HG03520 (cell line): Measurements from ENCODE around the gene PDXK.

ENCODE experiments used
- ATAC-seq: cut with Tn5 transposase; IDR thresholded peaks from one replicate; pipeline ENCODE4 v1.9.1; 2021; ENCODE audit warnings: mild to moderate bottlenecking, moderate library complexity; ENCODE audit not compliant: unreplicated experiment

PDXK gene

GRCh38 chr21:43740497-43741156 lies 21.7 kb downstream of the PDXK start:
- ATAC-seq = no peak

- no peak for ATAC-seq
Measured at GRCh38 chr21:43741423-43742096, 22.6 kb downstream of the PDXK start.

- ATAC-seq = no peak
Measured at GRCh38 chr21:43743947-43744346, 25.0 kb downstream of the PDXK start.

- no peak for ATAC-seq
Measured at GRCh38 chr21:43744725-43745124, 25.8 kb downstream of the PDXK start.

- ATAC-seq = no peak
Measured at GRCh38 chr21:43745772-43746517, 27.0 kb downstream of the PDXK start.

- ATAC-seq = no peak
Measured at GRCh38 chr21:43748622-43749021, 29.7 kb downstream of the PDXK start.

GRCh38 chr21:43749651-43750262 lies 30.8 kb downstream of the PDXK start:
- no peak for ATAC-seq

GRCh38 chr21:43750339-43751033 lies 31.6 kb downstream of the PDXK start:
- no peak for ATAC-seq

- no peak for ATAC-seq
Measured at GRCh38 chr21:43751955-43752591, 33.1 kb downstream of the PDXK start.

- ATAC-seq = no peak
Measured at GRCh38 chr21:43752758-43753438, 34.0 kb downstream of the PDXK start.

- ATAC-seq = no peak
Measured at GRCh38 chr21:43753439-43753799, 34.5 kb downstream of the PDXK start.

GRCh38 chr21:43754948-43755781 lies 36.2 kb downstream of the PDXK start:
- no peak for ATAC-seq

GRCh38 chr21:43755820-43756594 lies 37.1 kb downstream of the PDXK start:
- no peak for ATAC-seq

- no peak for ATAC-seq
Measured at GRCh38 chr21:43757601-43758000, 38.7 kb downstream of the PDXK start.

GRCh38 chr21:43758111-43758641 lies 39.2 kb downstream of the PDXK start:
- ATAC-seq = no peak

- no peak for ATAC-seq
Measured at GRCh38 chr21:43758811-43759210, 39.9 kb downstream of the PDXK start.

GRCh38 chr21:43759651-43760050 lies 40.7 kb downstream of the PDXK start:
- ATAC-seq = no peak

GRCh38 chr21:43760391-43760958 lies 41.5 kb downstream of the PDXK start:
- no peak for ATAC-seq
